Measurements from ENCODE around the gene DPH1.

DNA sequence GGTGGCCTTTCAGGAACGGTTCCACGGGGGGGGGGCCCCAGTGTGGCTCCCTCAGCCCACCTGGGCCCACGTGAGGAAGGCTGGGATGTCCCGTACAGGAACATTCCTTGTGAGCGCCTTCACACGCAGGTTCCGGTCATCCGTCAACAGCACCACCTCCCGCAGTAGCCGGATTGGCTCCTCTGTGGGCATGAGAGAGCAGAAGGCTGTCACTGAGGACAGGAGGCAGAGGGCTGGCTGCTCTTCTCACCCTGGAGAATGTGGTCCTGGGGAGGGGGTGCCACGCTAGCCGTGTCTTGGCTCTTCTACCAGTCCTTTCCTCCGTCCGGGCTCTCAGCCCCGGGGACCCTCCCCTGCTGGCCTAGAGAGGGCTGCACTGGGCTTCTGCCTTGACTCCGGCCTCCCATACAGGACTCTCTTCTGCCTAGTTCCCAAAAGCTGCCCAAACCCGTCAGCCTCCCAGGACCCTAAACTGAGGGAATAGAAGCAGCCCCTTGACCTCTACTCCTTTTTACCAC is 31.5 kb downstream of the DPH1 start:
- TF ChIP-seq, protein P1, sequence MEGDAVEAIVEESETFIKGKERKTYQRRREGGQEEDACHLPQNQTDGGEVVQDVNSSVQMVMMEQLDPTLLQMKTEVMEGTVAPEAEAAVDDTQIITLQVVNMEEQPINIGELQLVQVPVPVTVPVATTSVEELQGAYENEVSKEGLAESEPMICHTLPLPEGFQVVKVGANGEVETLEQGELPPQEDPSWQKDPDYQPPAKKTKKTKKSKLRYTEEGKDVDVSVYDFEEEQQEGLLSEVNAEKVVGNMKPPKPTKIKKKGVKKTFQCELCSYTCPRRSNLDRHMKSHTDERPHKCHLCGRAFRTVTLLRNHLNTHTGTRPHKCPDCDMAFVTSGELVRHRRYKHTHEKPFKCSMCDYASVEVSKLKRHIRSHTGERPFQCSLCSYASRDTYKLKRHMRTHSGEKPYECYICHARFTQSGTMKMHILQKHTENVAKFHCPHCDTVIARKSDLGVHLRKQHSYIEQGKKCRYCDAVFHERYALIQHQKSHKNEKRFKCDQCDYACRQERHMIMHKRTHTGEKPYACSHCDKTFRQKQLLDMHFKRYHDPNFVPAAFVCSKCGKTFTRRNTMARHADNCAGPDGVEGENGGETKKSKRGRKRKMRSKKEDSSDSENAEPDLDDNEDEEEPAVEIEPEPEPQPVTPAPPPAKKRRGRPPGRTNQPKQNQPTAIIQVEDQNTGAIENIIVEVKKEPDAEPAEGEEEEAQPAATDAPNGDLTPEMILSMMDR (IDR thresholded peaks at IDR 0.05; ENCODE audit: low read depth, low read length, poor library complexity, severe bottlenecking), result no peak
- no peak for TF ChIP-seq EZH2phosphoT487 (IDR thresholded peaks at IDR 0.05; ENCODE audit: borderline replicate concordance, low read length)

Measured in DOHH2 (cell line).